Osteocyte (in vitro differentiated cells): ENCODE measurements around the gene DIP2C. TPM values are rescaled to one million over a fixed set of nuclear protein-coding genes. Genes with fewer than 3 reads are reported as not detected.

Experiments used
- DNase-seq: peaks from one replicate; pipeline ENCODE4 v3.0.0; 2021; ENCODE audit warnings: mixed read lengths; ENCODE audit not compliant: unreplicated experiment; ENCODE audit errors: extremely low spot score
- H3K27ac Mint-ChIP-seq: one replicate; pipeline ENCODE4 v1.8.0; 2021; ENCODE audit warnings: mild to moderate bottlenecking, mixed read lengths; ENCODE audit not compliant: unreplicated experiment
- H3K27me3 Mint-ChIP-seq: one replicate; pipeline ENCODE4 v1.8.0; 2021; ENCODE audit warnings: mixed read lengths; ENCODE audit not compliant: unreplicated experiment
- H3K36me3 Mint-ChIP-seq: one replicate; pipeline ENCODE4 v1.8.0; 2021; ENCODE audit warnings: mixed read lengths; ENCODE audit not compliant: unreplicated experiment
- H3K4me1 Mint-ChIP-seq: one replicate; pipeline ENCODE4 v1.8.0; 2021; ENCODE audit warnings: mixed read lengths; ENCODE audit not compliant: unreplicated experiment
- H3K4me3 Mint-ChIP-seq: one replicate; pipeline ENCODE4 v1.8.0; 2021; ENCODE audit warnings: mild to moderate bottlenecking, moderate library complexity, mixed read lengths; ENCODE audit not compliant: unreplicated experiment
- H3K9me3 Mint-ChIP-seq: one replicate; pipeline ENCODE4 v1.8.0; 2021; ENCODE audit warnings: mixed read lengths; ENCODE audit not compliant: unreplicated experiment
- CTCF ChIP-seq: fragments of 200-600 bp; sonication (generic); IDR thresholded peaks from 2 replicates; pipeline ENCODE4 v1.5.0; 2021; ENCODE audit warnings: antibody characterized with exemption, mild to moderate bottlenecking, moderate library complexity
- total RNA-seq: library from RNA; stranded (reverse); gene quantifications from 2 replicates; pipeline ENCODE4 v1.2.1, GENCODE V29; 2021

The DIP2C gene
- total RNA-seq, 1 donor from 2014 or later, result 36.8 TPM

DNA sequence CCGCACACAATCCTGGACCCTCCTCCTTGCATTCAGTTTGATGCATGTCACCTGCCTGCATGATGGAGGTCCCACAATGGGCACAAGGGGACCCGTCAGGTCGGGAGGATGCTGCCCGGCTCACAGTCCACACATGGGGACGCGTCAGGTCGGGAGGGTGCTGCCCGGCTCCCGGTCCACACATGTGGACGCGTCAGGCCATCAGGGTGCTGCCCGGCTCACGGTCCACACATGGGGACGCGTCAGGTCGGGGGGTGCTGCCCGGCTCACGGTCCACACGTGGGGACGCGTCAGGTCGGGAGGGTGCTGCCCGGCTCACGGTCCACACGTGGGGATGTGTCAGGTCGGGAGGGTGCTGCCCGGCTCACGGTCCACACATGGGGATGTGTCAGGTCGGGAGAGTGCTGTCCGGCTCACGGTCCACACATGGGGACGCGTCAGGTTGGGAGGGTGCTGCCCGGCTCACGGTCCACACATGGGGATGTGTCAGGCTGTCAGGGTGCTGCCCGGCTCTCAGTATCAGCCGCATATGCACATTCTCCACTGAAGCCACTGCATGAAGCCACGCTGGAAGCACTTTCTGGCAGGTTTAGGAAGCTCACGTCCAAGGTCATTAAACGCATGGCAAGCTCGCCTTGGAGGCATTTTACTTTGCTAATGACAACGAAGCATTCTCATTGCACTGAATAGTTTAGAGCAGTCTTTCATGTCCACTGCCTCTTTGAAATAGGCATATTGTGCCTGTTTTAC lies 50.3 kb downstream of the DIP2C start:
- Mint-ChIP-seq H3K4me1 (peaks cover 10% of the 10 kb centered on the region), H3K9me3 (no peaks in the 10 kb centered on the region), H3K27ac (no peak overlapping the region), H3K4me3 (no peak overlapping the region), H3K36me3 (no peaks in the 10 kb centered on the region), H3K27me3 (no peaks in the 10 kb centered on the region)
- DNase-seq, result no peak
- TF ChIP-seq CTCF, result no peak

DNA sequence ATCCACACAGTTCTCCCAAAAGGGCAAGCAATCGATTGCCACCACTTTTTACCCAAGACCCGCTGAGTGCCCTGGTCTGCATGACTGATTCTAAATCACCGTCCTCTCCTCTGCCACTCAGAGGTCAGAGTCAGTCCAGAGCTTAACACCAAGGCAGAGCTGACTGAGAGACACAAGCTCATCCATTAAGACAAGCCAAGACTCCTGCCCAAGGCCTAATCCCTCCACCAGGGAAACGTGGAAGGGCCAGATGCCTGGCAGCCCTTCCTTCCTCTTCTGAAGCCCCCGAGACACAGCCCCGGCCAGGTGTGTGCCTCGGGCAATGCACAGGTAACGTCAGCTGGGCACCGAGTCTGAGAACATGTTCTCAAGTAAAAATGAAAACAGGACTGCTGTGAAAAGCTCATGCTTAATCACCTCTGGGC lies 51.7 kb downstream of the DIP2C start:
- no peak overlapping the region for H3K27ac Mint-ChIP-seq
- no peak for TF ChIP-seq CTCF
- no peaks in the 10 kb centered on the region for H3K36me3 Mint-ChIP-seq
- no peak for DNase-seq
- H3K9me3 Mint-ChIP-seq, result no peaks in the 10 kb centered on the region
- H3K4me3 Mint-ChIP-seq, result no peak overlapping the region
- H3K4me1 Mint-ChIP-seq, result peaks cover 19% of the 10 kb centered on the region
- H3K27me3 Mint-ChIP-seq, result no peaks in the 10 kb centered on the region

DNA sequence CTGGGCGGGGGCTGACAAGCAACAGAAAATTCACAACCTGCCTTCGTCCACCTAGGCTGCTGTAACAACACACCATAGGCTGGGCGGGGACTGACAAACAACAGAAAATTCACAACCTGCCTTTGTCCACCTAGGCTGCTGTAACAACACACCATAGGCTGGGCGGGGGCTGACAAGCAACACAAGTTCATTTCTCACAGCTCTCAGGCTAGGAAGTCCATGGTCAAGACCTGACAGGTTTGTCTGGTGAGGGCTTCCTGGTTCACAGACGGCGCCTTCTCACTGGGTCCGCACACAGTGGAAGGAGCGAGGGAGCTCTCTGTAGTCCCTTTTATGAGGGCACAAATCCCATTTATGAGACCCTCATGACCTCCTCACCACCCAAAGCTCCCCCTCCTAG lies 52.2 kb downstream of the DIP2C start:
- no peaks in the 10 kb centered on the region for H3K9me3 Mint-ChIP-seq
- H3K27me3 Mint-ChIP-seq, result no peaks in the 10 kb centered on the region
- H3K4me1 Mint-ChIP-seq, result peaks cover 17% of the 10 kb centered on the region
- DNase-seq, result no peak
- H3K4me3 Mint-ChIP-seq, result no peak overlapping the region
- no peak for TF ChIP-seq CTCF
- H3K27ac Mint-ChIP-seq, result no peak overlapping the region
- H3K36me3 Mint-ChIP-seq, result no peaks in the 10 kb centered on the region

DNA sequence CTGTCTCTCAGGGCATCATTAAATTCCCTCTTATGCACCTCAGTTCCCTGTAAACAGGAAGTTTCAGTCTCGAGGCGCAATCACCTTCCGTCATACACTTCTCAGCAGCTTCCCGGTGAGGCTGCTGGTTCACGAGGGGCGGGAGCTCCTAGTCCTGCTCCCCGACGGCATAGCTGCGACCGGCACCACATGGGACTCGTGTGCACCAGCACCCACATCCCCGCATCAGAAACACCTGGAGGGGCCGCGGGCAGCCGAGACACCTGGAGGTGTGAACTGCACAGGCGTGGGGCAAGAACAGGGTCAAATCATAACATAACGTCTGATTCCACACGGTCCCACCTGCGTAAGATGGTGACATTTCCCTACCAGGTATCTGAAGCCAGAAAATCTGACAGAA lies 52.7 kb downstream of the DIP2C start:
- no peaks in the 10 kb centered on the region for H3K9me3 Mint-ChIP-seq
- H3K36me3 Mint-ChIP-seq, result no peaks in the 10 kb centered on the region
- H3K27ac Mint-ChIP-seq, result no peak overlapping the region
- TF ChIP-seq CTCF, result no peak
- H3K4me1 Mint-ChIP-seq, result peaks cover 19% of the 10 kb centered on the region
- no peaks in the 10 kb centered on the region for H3K27me3 Mint-ChIP-seq
- no peak overlapping the region for H3K4me3 Mint-ChIP-seq
- DNase-seq, result no peak

- Mint-ChIP-seq H3K27me3 (no peaks in the 10 kb centered on the region), H3K9me3 (no peaks in the 10 kb centered on the region), H3K4me1 (peaks cover 24% of the 10 kb centered on the region), H3K4me3 (no peak overlapping the region), H3K36me3 (no peaks in the 10 kb centered on the region), H3K27ac (no peak overlapping the region)
- DNase-seq, result no peak
- no peak for TF ChIP-seq CTCF
Observed at GRCh38 chr10:636016-636730, 53.3 kb downstream of the DIP2C start.
